DOHH2 (cell line): ENCODE measurements around the gene PDE9A.

ENCODE experiments used
- CTCF ChIP-seq: fragments of 200-600 bp; sonication (generic); IDR thresholded peaks from one replicate; pipeline ENCODE4 v1.5.1; 2014; ENCODE audit warnings: antibody characterized with exemption, mild to moderate bottlenecking, low read depth, low read length; ENCODE audit not compliant: poor library complexity, severe bottlenecking
- EZH2phosphoT487 ChIP-seq: fragments of 200-600 bp; sonication (generic); IDR thresholded peaks from 2 replicates; pipeline ENCODE4 v1.6.1; 2017; ENCODE audit warnings: borderline replicate concordance, mild to moderate bottlenecking, antibody characterized with exemption, low read length, moderate library complexity, mixed read lengths

GRCh38 chr21:42807938-42808613, 154.7 kb downstream of the PDE9A start:
- TF ChIP-seq CTCF = no peak
- TF ChIP-seq EZH2phosphoT487 = no peak
